ENCODE data around the gene ROR2. TPM values are rescaled to one million over a fixed set of nuclear protein-coding genes. Genes with fewer than 3 reads are reported as not detected.
"Not testable (repeated sequence)": the region's sequence is repeated elsewhere in the genome, so short reads cannot be mapped to it uniquely, and the experiment has no call there.

Gene ROR2
- total RNA-seq, 1 experiment from 2014 or later = 0.84 TPM

- DNase-seq (ENCODE audit: unreplicated experiment) = no peak
- Mint-ChIP-seq H3K9me3 (ENCODE audit: unreplicated experiment) (no peaks in the 10 kb centered on the region), H3K4me1 (ENCODE audit: insufficient read depth, unreplicated experiment) (no peaks in the 10 kb centered on the region), H3K27me3 (ENCODE audit: insufficient read depth, unreplicated experiment) (peaks cover 55% of the 10 kb centered on the region), H3K4me3 (ENCODE audit: unreplicated experiment) (no peak overlapping the region), H3K36me3 (ENCODE audit: insufficient read depth, unreplicated experiment) (no peaks in the 10 kb centered on the region), H3K27ac (ENCODE audit: low read depth, unreplicated experiment) (no peak overlapping the region)
- BruUV-seq (replicated peaks) = no TSS peak
- TF ChIP-seq CTCF (IDR thresholded peaks at IDR 0.05; ENCODE audit: unreplicated experiment) = no peak
- intact Hi-C loops (cut with micrococcal nuclease) = no loop called here
- POLR2A ChIA-PET = no interaction called here
- CTCF ChIA-PET = no interaction called here
Observed at GRCh38 chr9:91991721-91992341, 41.8 kb upstream of the ROR2 start.

GRCh38 chr9:91986248-91986647 is 36.2 kb upstream of the ROR2 start:
- ChIA-PET CTCF (no interaction called here), POLR2A (no interaction called here)
- TF ChIP-seq CTCF (IDR thresholded peaks at IDR 0.05; ENCODE audit: unreplicated experiment) = no peak
- intact Hi-C loops (cut with micrococcal nuclease) = no loop called here
- no peak overlapping the region for H3K4me3 Mint-ChIP-seq (ENCODE audit: unreplicated experiment)
- no peak for DNase-seq (ENCODE audit: unreplicated experiment)
- H3K36me3 Mint-ChIP-seq (ENCODE audit: insufficient read depth, unreplicated experiment) = no peaks in the 10 kb centered on the region
- no peak overlapping the region for H3K27ac Mint-ChIP-seq (ENCODE audit: low read depth, unreplicated experiment)
- H3K9me3 Mint-ChIP-seq (ENCODE audit: unreplicated experiment) = no peaks in the 10 kb centered on the region
- H3K27me3 Mint-ChIP-seq (ENCODE audit: insufficient read depth, unreplicated experiment) = peaks cover 19% of the 10 kb centered on the region
- no peaks in the 10 kb centered on the region for H3K4me1 Mint-ChIP-seq (ENCODE audit: insufficient read depth, unreplicated experiment)
- BruUV-seq (replicated peaks) = no TSS peak

GRCh38 chr9:91985692-91986091 is 35.7 kb upstream of the ROR2 start:
- no peak for TF ChIP-seq CTCF (IDR thresholded peaks at IDR 0.05; ENCODE audit: unreplicated experiment)
- intact Hi-C loops (cut with micrococcal nuclease) = no loop called here
- Mint-ChIP-seq H3K4me1 (ENCODE audit: insufficient read depth, unreplicated experiment) (no peaks in the 10 kb centered on the region), H3K27me3 (ENCODE audit: insufficient read depth, unreplicated experiment) (peaks cover 15% of the 10 kb centered on the region), H3K9me3 (ENCODE audit: unreplicated experiment) (no peaks in the 10 kb centered on the region), H3K4me3 (ENCODE audit: unreplicated experiment) (no peak overlapping the region), H3K27ac (ENCODE audit: low read depth, unreplicated experiment) (no peak overlapping the region), H3K36me3 (ENCODE audit: insufficient read depth, unreplicated experiment) (no peaks in the 10 kb centered on the region)
- POLR2A ChIA-PET = no interaction called here
- no TSS peak for BruUV-seq (replicated peaks)
- CTCF ChIA-PET = no interaction called here
- DNase-seq (ENCODE audit: unreplicated experiment) = no peak

GRCh38 chr9:91978740-91979414 is 28.8 kb upstream of the ROR2 start:
- Mint-ChIP-seq H3K36me3 (ENCODE audit: insufficient read depth, unreplicated experiment) (no peaks in the 10 kb centered on the region), H3K9me3 (ENCODE audit: unreplicated experiment) (no peaks in the 10 kb centered on the region), H3K27ac (ENCODE audit: low read depth, unreplicated experiment) (no peak overlapping the region), H3K4me1 (ENCODE audit: insufficient read depth, unreplicated experiment) (peaks cover 10% of the 10 kb centered on the region), H3K27me3 (ENCODE audit: insufficient read depth, unreplicated experiment) (peaks cover 8% of the 10 kb centered on the region), H3K4me3 (ENCODE audit: unreplicated experiment) (no peak overlapping the region)
- ChIA-PET CTCF (interaction anchor here (0.7 to 1.1 kb wide), 4 partner anchors 8 to 210 kb away, joined by 3 to 4 read pairs (median 3); no protein-coding TSS in a partner anchor), POLR2A (no interaction called here)
- peak; percentile 63 for DNase-seq (ENCODE audit: unreplicated experiment)
- TF ChIP-seq CTCF (IDR thresholded peaks at IDR 0.05; ENCODE audit: unreplicated experiment) = no peak
- intact Hi-C loops (cut with micrococcal nuclease) = no loop called here
- BruUV-seq (replicated peaks) = no TSS peak

- CTCF ChIA-PET = interaction anchor here (0.8 kb wide), 1 partner anchor 20 kb away, joined by 3 read pairs; no protein-coding TSS in a partner anchor
- H3K9me3 Mint-ChIP-seq (ENCODE audit: unreplicated experiment); intact Hi-C loops (cut with micrococcal nuclease); H3K36me3 Mint-ChIP-seq (ENCODE audit: insufficient read depth, unreplicated experiment); POLR2A ChIA-PET; BruUV-seq (replicated peaks); H3K27ac Mint-ChIP-seq (ENCODE audit: low read depth, unreplicated experiment); DNase-seq (ENCODE audit: unreplicated experiment); H3K4me3 Mint-ChIP-seq (ENCODE audit: unreplicated experiment): not testable (repeated sequence)
- peaks cover 30% of the 10 kb centered on the region for H3K27me3 Mint-ChIP-seq (ENCODE audit: insufficient read depth, unreplicated experiment)
- peaks cover 10% of the 10 kb centered on the region for H3K4me1 Mint-ChIP-seq (ENCODE audit: insufficient read depth, unreplicated experiment)
Observed at GRCh38 chr9:91975254-91975653, 25.2 kb upstream of the ROR2 start.
